HepG2 (cell line): ENCODE data around the gene HMGCS2. TPM values are rescaled to one million over a fixed set of nuclear protein-coding genes. Genes with fewer than 3 reads are reported as not detected.

Experiments
- ATAC-seq: fragments of 200-7000 bp; cut with Tn5 transposase; 3 replicates; pipeline ENCODE4 v1.9.1; 2020; ENCODE audit warnings: mild to moderate bottlenecking, moderate library complexity
- BruUV-seq: library from RNA; stranded (reverse); fragments of 400-500 nt; replicated peaks from 2 replicates; lab custom pipeline; 2021; lab: Mats Ljungman, UMichigan
- CTCF ChIA-PET: fragments of 300-600 bp; formaldehyde crosslinking; extraction: SDS; loops from one replicate; lab custom pipeline; 2021; ENCODE audit warnings: low total read pairs, inconsistent platforms, low intra/inter-chr PET ratio; lab: Yijun Ruan, JAX
- POLR2A ChIA-PET: fragments of 350-600 bp; sonication (Branson Sonifier 250); formaldehyde crosslinking; loops from one replicate; lab custom pipeline; 2020; ENCODE audit warnings: antibody characterized with exemption, inconsistent platforms; lab: Yijun Ruan, JAX
- DNase-seq: peaks from one replicate; pipeline ENCODE4 v3.0.0-alpha.2; 2015; ENCODE audit warnings: low spot score
- FAIRE-seq: peaks from 3 replicates; lab custom pipeline; 2011; peaks lifted over from hg19 to GRCh38; lab: Jason Lieb, UNC
- H2AFZ ChIP-seq: one replicate; pipeline ENCODE4 v1.6.1; 2011; ENCODE audit warnings: low read length, inconsistent platforms
- H3K27ac ChIP-seq: fragments of 300-600 bp; 3 replicates; pipeline ENCODE4 v1.8.0; 2011; ENCODE audit warnings: mixed run types, mild to moderate bottlenecking, mixed read lengths, low read length, inconsistent platforms; ENCODE audit not compliant: insufficient read depth; ENCODE audit errors: extremely low read length
- H3K27me3 ChIP-seq, 2 experiments: fragments of 200-600 bp in 1 of 2; 2 replicates in 1 of 2; 3 replicates in 1 of 2; pipeline versions ENCODE4 v1.6.0 to v1.8.0; 2011; ENCODE audit warnings: low read length in 2 of 2, mild to moderate bottlenecking in 2 of 2, moderate library complexity in 2 of 2, inconsistent platforms in 1 of 2; ENCODE audit not compliant: insufficient read depth in 2 of 2, control insufficient read depth in 1 of 2
- H3K36me3 ChIP-seq, 2 experiments: fragments of 200-600 bp in 1 of 2; replicated peaks in 1 of 2; 2 replicates in 1 of 2; 3 replicates in 1 of 2; pipeline versions ENCODE4 v1.5.1 to v1.8.0; 2011; ENCODE audit warnings: low read length in 2 of 2, inconsistent platforms in 1 of 2; ENCODE audit not compliant: insufficient read depth in 2 of 2, control insufficient read depth in 1 of 2
- H3K4me1 ChIP-seq: 2 replicates; pipeline ENCODE4 v1.5.1; 2012; ENCODE audit warnings: low read length, inconsistent platforms; ENCODE audit not compliant: insufficient read depth
- H3K4me2 ChIP-seq: 2 replicates; pipeline ENCODE4 v1.6.0; 2011; ENCODE audit warnings: low read depth, low read length, inconsistent platforms
- H3K4me3 ChIP-seq, 3 experiments: fragments of 200-600 bp in 1 of 3; sonication (generic), shearing (Covaris generic) in 1 of 3; replicated peaks in 1 of 3; 2 replicates each; pipeline ENCODE4 v1.5.1; 2011 to 2016; ENCODE audit warnings: low read length in 3 of 3, inconsistent platforms in 2 of 3, low read depth in 2 of 3, mild to moderate bottlenecking in 2 of 3, control low read depth in 1 of 3, mixed read lengths in 1 of 3; ENCODE audit not compliant: insufficient read depth in 1 of 3
- H3K79me2 ChIP-seq: one replicate; pipeline ENCODE4 v1.6.1; 2011; ENCODE audit warnings: low read length, inconsistent platforms; ENCODE audit not compliant: insufficient read depth
- H3K9ac ChIP-seq: 2 replicates; pipeline ENCODE4 v1.6.0; 2011; ENCODE audit warnings: mild to moderate bottlenecking, low read depth, low read length, inconsistent platforms; ENCODE audit not compliant: insufficient read depth
- H3K9me3 ChIP-seq: 2 replicates; pipeline ENCODE4 v1.5.1; 2012; ENCODE audit warnings: mild to moderate bottlenecking, low read length
- H4K20me1 ChIP-seq: 2 replicates; pipeline ENCODE4 v1.6.0; 2011; ENCODE audit warnings: inconsistent platforms, mild to moderate bottlenecking, low read length, moderate library complexity; ENCODE audit not compliant: insufficient read depth
- PAF1 ChIP-seq: IDR thresholded peaks from 2 replicates; pipeline ENCODE4 v1.6.1; 2016; ENCODE audit warnings: missing genetic modification reagents, missing compliant biosample characterization
- POLR2G ChIP-seq: fragments of 200-400 bp; formaldehyde crosslinking; IDR thresholded peaks from 2 replicates; pipeline ENCODE4 v1.6.1; 2018; ENCODE audit warnings: mild to moderate bottlenecking, low read depth, low read length, moderate library complexity
- SATB2 ChIP-seq: sonication (generic); formaldehyde crosslinking; IDR thresholded peaks from 2 replicates; pipeline ENCODE4 v1.5.0; 2020; ENCODE audit warnings: missing genetic modification reagents
- SRY ChIP-seq: sonication (generic); formaldehyde crosslinking; IDR thresholded peaks from 2 replicates; pipeline ENCODE4 v1.8.0; 2022; ENCODE audit warnings: mild to moderate bottlenecking, missing genetic modification reagents
- SSRP1 ChIP-seq: IDR thresholded peaks from 2 replicates; pipeline ENCODE4 v1.6.1; 2016; ENCODE audit warnings: control low read depth
- XRCC5 ChIP-seq: fragments of 200-400 bp; formaldehyde crosslinking; optimal IDR thresholded peaks from 2 replicates; pipeline ENCODE3; 2017; ENCODE audit warnings: mild to moderate bottlenecking, low read length
- WGBS: methylation state at CpG from one replicate; pipeline ENCODE4 v1.1.6; 2017; ENCODE audit warnings: low lambda C conversion rate; 5-methylcytosine and 5-hydroxymethylcytosine counted together
- in situ Hi-C: cut with HindIII; loops from 2 replicates; pipeline ENCODE4 v1.10.0; 2017; ENCODE audit warnings: low pct_unique_long_range_greater_than_20kb; ENCODE audit not compliant: extremely low pct_ligation_motif_present
- intact Hi-C: fragments of 100-400 bp; cut with micrococcal nuclease; formaldehyde crosslinking; loops from one replicate; pipeline ENCODE4 v1.10.0; 2022; ENCODE audit not compliant: unreplicated experiment
- polyA plus RNA-seq, 8 experiments: library from polyadenylated mRNA; depleted of rRNA in 3 of 8; stranded (reverse) in 7 of 8; unstranded in 1 of 8; fragments of >200 nt; fragmentation: Illumina TruSeq in 4 of 8; extraction: Trizol in 4 of 8; gene quantifications; 2 replicates each; pipeline versions ENCODE4 v1.2.1 to v1.2.3, GENCODE V29; 2011 to 2016; ENCODE audit warnings: low read depth in 4 of 8, missing spikeins in 1 of 8, mixed read lengths in 1 of 8; ENCODE audit not compliant: insufficient read depth in 1 of 8
- total RNA-seq, 5 experiments: library from RNA; depleted of rRNA; stranded (reverse); fragments of >200 nt; fragmentation: Illumina TruSeq; extraction: Trizol; gene quantifications; 2 replicates each; pipeline ENCODE4 v1.2.3, GENCODE V29; 2016; ENCODE audit warnings: low read depth in 1 of 5
- TF ChIP-seq, protein P1 (sequence below): sonication (generic); formaldehyde crosslinking; IDR thresholded peaks from 2 replicates; pipeline ENCODE4 v1.5.0; 2020; ENCODE audit warnings: missing genetic modification reagents

The HMGCS2 gene
- total and polyA plus RNA-seq, 2 of the 13 experiments (the other 11 are each of a cell fraction or from before 2014, with no cell fraction given) = 0.44 to 1.5 TPM

DNA sequence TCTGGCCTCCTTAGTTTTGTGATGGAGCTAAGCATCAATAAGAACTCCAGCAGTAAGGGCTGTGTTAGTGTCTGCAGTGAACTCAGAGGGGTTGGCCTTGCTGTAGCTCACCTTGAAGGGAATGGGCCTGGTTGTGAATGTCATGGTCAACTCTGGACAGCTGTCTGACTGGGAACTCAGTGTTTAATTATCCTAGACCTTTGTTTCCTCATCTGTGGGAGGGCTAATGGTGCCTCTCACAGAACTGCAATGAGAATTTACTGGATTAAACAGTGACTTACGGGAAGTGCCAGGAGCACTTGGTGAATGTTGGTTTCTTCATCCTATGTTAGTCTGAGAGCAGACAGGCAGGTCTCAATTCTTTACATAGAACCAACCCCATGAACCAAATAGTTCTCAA lies 23.7 kb downstream of the HMGCS2 start:
- no TSS peak for BruUV-seq
- ChIA-PET POLR2A (interaction anchor here (2.3 to 4.4 kb wide), 2 partner anchors 21 to 35 kb away, joined by 7 to 27 read pairs; no protein-coding TSS in a partner anchor), CTCF (interaction anchor here (1.5 to 2.1 kb wide), 5 partner anchors 26 to 141 kb away, joined by 3 to 19 read pairs (median 5); no protein-coding TSS in a partner anchor)
- no peak overlapping the region for H2AFZ ChIP-seq
- no CpG with 5 or more reads among the region's 1 CpG for WGBS
- ATAC-seq (no peak; the same call in 1 of the 3 replicates), DNase-seq (no peak), FAIRE-seq (no peak)
- H3K36me3 ChIP-seq = peaks cover 23 to 40% of the 10 kb centered on the region in 2 experiments
- H3K4me1 ChIP-seq = peaks cover 38% of the 10 kb centered on the region
- no peaks in the 10 kb centered on the region for H3K9me3 ChIP-seq
- in situ Hi-C loops = no loop called here
- no peaks in the 10 kb centered on the region for H4K20me1 ChIP-seq
- no peaks in the 10 kb centered on the region for H3K79me2 ChIP-seq
- TF ChIP-seq XRCC5 (no peak), SSRP1 (CRISPR knock-in tag) (no peak), SRY (CRISPR knock-in tag) (no peak), POLR2G (0 out of 2 replicates have a peak, but pooled peaks have one; percentile 19), PAF1 (CRISPR knock-in tag) (peak; percentile 33), SATB2 (no peak)
- TF ChIP-seq, protein P1, sequence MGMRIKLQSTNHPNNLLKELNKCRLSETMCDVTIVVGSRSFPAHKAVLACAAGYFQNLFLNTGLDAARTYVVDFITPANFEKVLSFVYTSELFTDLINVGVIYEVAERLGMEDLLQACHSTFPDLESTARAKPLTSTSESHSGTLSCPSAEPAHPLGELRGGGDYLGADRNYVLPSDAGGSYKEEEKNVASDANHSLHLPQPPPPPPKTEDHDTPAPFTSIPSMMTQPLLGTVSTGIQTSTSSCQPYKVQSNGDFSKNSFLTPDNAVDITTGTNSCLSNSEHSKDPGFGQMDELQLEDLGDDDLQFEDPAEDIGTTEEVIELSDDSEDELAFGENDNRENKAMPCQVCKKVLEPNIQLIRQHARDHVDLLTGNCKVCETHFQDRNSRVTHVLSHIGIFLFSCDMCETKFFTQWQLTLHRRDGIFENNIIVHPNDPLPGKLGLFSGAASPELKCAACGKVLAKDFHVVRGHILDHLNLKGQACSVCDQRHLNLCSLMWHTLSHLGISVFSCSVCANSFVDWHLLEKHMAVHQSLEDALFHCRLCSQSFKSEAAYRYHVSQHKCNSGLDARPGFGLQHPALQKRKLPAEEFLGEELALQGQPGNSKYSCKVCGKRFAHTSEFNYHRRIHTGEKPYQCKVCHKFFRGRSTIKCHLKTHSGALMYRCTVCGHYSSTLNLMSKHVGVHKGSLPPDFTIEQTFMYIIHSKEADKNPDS (CRISPR knock-in tag) = no peak
- no peak overlapping the region for H3K27ac ChIP-seq
- no peak overlapping the region for H3K4me3 ChIP-seq
- H3K4me2 ChIP-seq = no peak overlapping the region
- H3K9ac ChIP-seq = no peak overlapping the region
- intact Hi-C loops = loop anchor here (2.0 kb wide), 1 partner anchor 38 kb away; no protein-coding TSS in a partner anchor
- H3K27me3 ChIP-seq = no peaks in the 10 kb centered on the region; a peak in 1 of 5 replicates
